HG03159 (cell line): Measurements from ENCODE around the gene MDFIC.

Experiments
- ATAC-seq: cut with Tn5 transposase; IDR thresholded peaks from one replicate; pipeline ENCODE4 v1.9.1; 2021; ENCODE audit warnings: mild to moderate bottlenecking, moderate library complexity; ENCODE audit not compliant: unreplicated experiment

MDFIC gene

GRCh38 chr7:114944745-114945625, 23.1 kb downstream of the MDFIC start:
- no peak for ATAC-seq

GRCh38 chr7:114949231-114949630, 27.3 kb downstream of the MDFIC start:
- ATAC-seq, result no peak

GRCh38 chr7:114952296-114952695, 30.4 kb downstream of the MDFIC start:
- no peak for ATAC-seq

GRCh38 chr7:114953724-114954123, 31.8 kb downstream of the MDFIC start:
- ATAC-seq, result no peak

- ATAC-seq, result peak; percentile 63
These were observed 34.8 kb downstream of the MDFIC start for GRCh38 chr7:114956702-114957101.

GRCh38 chr7:114957444-114957843, 35.5 kb downstream of the MDFIC start:
- ATAC-seq, result no peak

- peak; percentile 75 for ATAC-seq
These were observed 38.0 kb downstream of the MDFIC start for GRCh38 chr7:114959931-114960330.

GRCh38 chr7:114962441-114962840, 40.5 kb downstream of the MDFIC start:
- no peak for ATAC-seq

- ATAC-seq, result no peak
These were observed 44.3 kb downstream of the MDFIC start for GRCh38 chr7:114966156-114966555.

GRCh38 chr7:114969096-114969495, 47.2 kb downstream of the MDFIC start:
- ATAC-seq, result no peak

GRCh38 chr7:114970308-114970707, 48.4 kb downstream of the MDFIC start:
- ATAC-seq, result no peak

- ATAC-seq, result no peak
These were observed 48.8 kb downstream of the MDFIC start for GRCh38 chr7:114970732-114971131.

GRCh38 chr7:114972567-114972966, 50.7 kb downstream of the MDFIC start:
- no peak for ATAC-seq

- ATAC-seq, result no peak
These were observed 51.3 kb downstream of the MDFIC start for GRCh38 chr7:114973147-114973546.

- no peak for ATAC-seq
These were observed 53.5 kb downstream of the MDFIC start for GRCh38 chr7:114975401-114975800.

GRCh38 chr7:114976666-114977065, 54.8 kb downstream of the MDFIC start:
- ATAC-seq, result no peak

GRCh38 chr7:114977277-114977676, 55.4 kb downstream of the MDFIC start:
- ATAC-seq, result no peak

GRCh38 chr7:114979388-114979787, 57.5 kb downstream of the MDFIC start:
- ATAC-seq, result no peak

GRCh38 chr7:114979803-114980507, 58.1 kb downstream of the MDFIC start:
- no peak for ATAC-seq

- ATAC-seq, result no peak
These were observed 59.4 kb downstream of the MDFIC start for GRCh38 chr7:114981323-114981722.

- no peak for ATAC-seq
These were observed 63.3 kb downstream of the MDFIC start for GRCh38 chr7:114985116-114985715.
